AML-193 (cell line): ENCODE data around the gene RXRA.

Experiments
- DNase-seq, 2 experiments: peaks; one replicate each; lab custom pipeline; 2025; lab: John Stamatoyannopoulos, UW

The RXRA gene

DNA sequence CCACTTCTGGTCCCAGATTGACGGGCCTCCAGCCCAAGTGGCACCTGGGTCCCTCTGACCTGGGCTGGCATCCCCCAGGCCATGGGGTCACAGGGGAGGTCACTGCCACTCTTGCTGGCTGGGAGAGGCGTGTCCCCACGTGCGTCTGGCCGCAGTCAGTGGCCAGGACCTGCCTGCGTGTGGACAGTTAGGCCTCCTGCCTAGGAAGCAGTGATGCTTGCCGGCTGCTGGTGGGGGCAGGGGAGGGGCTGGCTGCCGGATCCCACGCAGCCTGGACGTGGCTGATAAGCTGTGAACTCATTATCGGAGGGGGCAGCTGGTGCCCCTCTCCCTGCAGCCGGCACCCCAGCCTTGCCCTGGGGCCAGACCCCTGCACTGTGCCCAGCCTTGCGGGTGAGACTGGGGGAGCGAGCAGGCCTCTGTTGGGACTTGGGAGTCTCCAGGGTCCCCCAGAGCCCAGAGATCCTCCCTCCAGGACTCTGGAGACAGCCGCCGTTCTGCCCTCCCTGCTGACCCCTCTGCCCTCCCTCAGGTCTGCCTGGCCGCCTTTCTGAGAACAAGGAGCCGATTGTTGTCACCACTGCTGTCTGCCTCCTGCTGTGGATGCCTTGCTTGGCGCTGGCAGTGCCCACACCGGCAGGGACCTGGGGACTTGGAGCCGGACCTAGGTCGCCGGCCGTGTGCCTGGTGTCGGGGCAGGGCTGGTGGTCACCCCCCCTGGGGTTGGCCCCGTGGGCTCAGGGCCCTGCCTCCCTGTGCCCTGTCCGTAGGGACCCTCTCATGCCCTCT is 12.3 kb downstream of the RXRA start:
- DNase-seq, result no peak

- DNase-seq, result no peak
Measured at GRCh38 chr9:134339183-134339806, 13.0 kb downstream of the RXRA start.

DNA sequence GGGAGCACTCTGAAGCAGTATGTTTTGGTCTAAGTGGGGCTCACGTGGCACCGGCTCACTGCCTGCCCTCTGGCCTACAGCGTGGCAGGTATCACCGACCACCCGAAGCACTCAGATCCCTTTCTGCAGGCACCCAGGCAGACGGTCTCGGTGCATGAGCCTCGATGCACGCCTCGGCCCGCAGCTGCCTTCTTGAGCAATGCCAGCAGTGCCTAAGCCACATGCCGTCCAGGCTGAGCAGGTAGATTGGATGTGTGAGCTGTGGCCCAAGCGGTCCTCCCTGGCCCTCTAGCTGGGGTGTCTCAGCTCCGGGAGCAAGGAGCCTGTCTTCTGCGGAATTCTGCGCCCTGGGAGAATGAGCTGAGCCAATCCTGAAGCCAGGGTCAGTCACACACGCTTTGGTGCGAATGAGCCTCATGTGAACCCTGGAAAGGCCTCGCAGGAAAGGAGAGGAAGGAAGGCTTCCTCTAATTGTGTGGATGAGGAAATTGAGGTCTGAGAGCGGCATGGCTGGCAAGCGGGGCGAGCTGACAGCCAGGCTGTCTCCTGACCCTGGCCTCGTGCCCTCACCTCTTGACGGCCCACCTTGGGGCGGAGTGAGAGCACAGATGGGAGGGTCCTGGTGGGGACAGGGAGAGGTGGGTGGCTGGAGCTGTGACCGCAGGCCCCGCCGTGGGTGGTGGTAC is 14.4 kb downstream of the RXRA start:
- peak; percentile 33 to 40 for DNase-seq

GRCh38 chr9:134341306-134341705 is 15.1 kb downstream of the RXRA start:
- DNase-seq, result peak; percentile 33 to 40

- DNase-seq, result no peak
Measured at GRCh38 chr9:134341929-134342745, 15.9 kb downstream of the RXRA start.

DNA sequence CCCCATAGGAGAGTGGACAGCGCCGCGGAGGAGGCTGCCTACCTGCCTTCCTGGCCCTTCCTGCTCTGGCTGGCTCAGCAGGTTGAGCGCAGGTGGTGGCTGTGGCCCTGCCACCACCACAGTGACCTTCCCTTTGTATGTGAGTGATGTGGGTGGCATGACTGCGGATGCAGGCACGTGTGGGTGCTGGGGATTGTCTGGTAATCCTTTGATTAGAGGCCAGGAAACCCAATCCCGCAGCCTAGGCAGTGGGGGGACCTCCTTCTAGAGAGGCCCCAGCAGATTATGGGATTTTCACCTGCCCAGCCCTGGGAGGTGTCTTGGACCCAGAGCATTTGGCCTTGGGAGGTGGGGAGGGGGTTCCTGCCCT is 16.5 kb downstream of the RXRA start:
- no peak for DNase-seq

DNA sequence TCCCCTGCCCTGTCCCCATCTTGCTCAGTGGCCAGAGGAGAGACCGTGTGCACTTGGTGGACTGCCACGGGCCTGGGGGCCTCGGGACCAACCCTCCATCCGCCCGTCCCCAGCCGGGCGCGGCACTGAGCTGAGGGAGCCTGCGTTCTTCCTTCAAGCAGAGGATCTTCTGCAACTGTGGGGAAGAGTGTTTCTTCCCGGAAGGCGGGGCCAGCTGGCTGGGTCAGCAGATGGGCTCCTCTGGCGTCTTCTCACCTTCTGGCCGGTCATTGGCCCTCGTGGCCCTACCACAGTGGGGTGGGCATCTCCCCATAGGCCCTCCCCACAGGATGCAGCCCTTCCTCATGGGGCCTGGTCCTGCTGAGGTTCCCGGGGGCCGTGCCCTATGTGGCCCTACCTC is 17.4 kb downstream of the RXRA start:
- DNase-seq, result no peak

- DNase-seq, result no peak
Measured at GRCh38 chr9:134344068-134344799, 18.0 kb downstream of the RXRA start.

DNA sequence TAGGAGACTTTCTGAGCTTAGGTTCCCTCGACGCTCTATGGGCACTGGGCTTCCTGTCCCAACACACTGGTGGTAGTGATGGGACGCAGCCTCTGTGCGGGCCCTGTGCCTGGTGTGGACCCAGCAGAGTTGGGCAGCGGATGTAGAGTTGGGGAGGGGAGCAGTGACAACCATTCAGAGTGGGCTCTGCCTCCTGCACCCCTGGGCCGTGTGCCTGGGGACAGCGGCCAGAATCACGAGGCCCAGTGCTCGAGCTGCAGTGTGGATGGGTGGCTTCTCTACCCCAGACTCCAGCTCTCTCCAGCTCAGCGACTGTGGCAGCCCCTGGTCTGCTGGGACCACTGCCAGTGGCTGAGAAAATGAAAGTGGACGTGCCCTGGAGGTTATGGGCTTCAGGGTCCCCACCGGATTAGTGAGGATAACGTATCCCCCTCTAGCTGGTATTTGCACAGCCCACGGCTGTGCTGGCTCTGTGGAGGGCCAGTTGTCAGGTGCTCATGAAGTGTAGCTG is 18.6 kb downstream of the RXRA start:
- no peak for DNase-seq

- no peak for DNase-seq
Measured at GRCh38 chr9:134345737-134346136, 19.5 kb downstream of the RXRA start.

GRCh38 chr9:134346151-134346550 is 19.9 kb downstream of the RXRA start:
- DNase-seq, result no peak

DNA sequence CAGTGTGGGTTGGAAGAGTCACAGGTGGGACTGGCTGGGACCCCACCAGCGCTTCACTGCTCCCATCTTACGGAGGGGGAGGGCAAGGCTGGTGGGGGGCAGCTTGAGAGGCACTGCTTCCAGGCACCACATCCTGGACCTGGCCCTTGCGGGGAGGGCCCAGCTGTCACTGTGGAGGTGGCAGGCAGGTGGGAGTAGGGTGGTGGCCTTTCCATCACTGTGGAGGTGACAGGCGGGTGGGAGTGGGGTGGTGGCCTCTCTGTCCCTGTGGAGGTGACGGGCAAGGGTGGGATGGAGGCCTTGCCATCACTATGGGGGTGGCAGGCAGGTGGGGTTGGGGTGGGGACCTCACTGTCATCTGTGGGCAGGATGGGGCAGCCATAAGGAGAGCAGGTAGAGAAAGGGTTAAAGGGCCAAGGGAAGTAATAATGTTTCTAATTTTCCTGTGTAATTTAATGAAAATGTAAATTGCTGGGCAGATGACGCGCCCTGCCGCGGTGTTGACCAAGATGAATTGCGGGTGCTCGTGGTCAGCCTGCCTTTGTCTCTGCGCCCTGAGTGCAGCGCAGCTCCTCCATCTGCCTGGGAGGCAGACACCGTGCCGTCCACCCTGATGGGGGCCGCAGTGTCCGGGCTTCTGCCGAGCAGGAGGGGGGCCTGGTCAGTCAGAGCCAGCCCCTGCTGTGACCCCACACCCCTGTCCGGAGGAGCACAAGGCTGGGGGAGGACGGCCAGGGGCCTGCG is 20.8 kb downstream of the RXRA start:
- DNase-seq, result no peak

- no peak for DNase-seq
Measured at GRCh38 chr9:134347996-134348395, 21.7 kb downstream of the RXRA start.

DNA sequence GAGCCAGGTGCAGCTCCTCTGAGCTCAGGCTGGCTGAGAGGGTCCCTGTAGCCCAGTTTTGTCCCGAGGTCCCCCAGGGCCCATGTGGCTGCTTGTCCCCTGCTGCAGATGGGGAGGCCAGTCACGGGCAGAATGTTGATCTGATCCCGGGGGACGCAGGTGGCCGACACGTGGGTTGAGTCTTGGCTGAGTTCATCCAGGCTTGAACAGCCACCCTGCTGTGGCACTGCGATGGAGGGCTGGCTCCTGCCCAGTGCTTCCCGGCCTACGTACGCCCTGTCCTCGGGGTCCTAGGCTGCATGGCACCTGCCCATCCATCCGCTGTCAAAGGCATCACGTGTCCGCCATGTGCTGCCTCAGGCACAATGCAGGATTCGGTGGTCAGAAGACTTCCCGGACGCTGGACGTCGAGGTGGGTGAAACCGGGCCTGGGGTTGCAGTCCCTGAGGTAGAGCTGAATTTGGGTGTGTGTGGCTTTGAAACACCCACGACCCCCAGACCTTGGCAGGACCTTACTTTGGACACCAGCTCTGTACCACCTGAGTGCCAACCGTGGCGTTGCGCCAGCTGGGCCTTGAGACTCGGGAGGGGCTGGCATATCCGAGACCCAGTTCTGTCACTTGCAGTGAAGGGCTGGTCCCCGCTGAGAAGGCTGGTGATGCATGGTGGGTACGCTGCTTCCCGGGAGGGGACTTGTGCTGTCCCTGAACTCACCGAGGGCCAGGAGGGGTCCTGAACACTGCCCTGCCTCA is 22.3 kb downstream of the RXRA start:
- DNase-seq, result no peak

DNA sequence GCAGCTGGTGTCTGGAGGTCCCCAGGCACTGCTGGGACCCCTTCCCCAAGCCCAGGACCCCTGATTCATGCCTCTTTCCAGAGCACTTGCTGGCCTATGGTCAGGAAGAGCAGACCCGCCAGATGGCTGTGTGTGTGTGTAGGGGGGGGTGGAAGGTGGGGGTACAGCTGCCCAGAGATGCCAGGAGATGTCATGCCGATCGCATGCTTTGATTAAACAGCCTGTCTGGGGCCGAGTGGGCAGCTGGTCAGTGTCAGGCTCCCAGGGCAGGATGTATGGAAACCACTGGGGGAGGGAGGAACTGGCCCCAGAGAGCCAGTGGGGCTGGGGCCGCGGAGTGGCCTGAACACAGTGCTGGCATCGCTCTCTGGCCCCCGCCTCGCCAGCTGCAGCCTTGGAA is 23.7 kb downstream of the RXRA start:
- no peak for DNase-seq

GRCh38 chr9:134350416-134350994 is 24.2 kb downstream of the RXRA start:
- no peak for DNase-seq

- DNase-seq, result no peak
Measured at GRCh38 chr9:134351606-134352176, 25.4 kb downstream of the RXRA start.

- DNase-seq, result no peak
Measured at GRCh38 chr9:134352247-134352933, 26.1 kb downstream of the RXRA start.

DNA sequence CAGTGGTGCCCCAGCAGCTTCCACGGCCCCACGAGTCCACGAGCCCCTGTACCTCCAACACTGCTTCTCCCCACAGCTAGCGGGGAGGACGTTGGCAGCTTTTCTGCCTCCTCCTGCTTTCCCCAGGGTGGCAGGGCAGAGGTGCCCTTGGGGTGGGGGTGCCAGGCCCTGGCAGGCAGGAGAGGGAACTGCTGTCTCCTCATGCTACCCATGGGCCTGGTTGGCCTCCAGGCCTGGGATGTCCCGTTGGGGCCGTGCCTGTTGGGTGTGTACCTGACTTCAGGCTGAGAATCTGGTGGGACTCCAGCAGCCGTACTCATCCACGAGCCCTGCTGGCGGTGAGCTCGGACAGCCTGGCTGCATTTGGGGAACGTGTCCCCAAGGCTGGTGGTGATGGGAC is 27.3 kb downstream of the RXRA start:
- DNase-seq, result no peak
